ENCODE data around the gene RUVBL1.

GRCh38 chr3:128168836-128169235 is 45.2 kb upstream of the RUVBL1 start:
- TF ChIP-seq CTCF (IDR thresholded peaks at IDR 0.05) (no peak), POLR2A (IDR thresholded peaks at IDR 0.05) (no peak), POLR2AphosphoS5 (IDR thresholded peaks at IDR 0.05) (no peak), EP300 (IDR thresholded peaks at IDR 0.05) (no peak)
